Loucy (cell line): ENCODE measurements around the gene NEURL4.

Experiments
- EZH2phosphoT487 ChIP-seq: fragments of 200-600 bp; IDR thresholded peaks from 2 replicates; pipeline ENCODE4 v1.6.1; 2018; ENCODE audit warnings: antibody characterized with exemption, mild to moderate bottlenecking, moderate library complexity, borderline replicate concordance
- TF ChIP-seq, protein P1 (sequence below): fragments of 200-600 bp; sonication (generic); conservative IDR thresholded peaks from 2 replicates; pipeline ENCODE4 v1.5.1; 2014; ENCODE audit warnings: mild to moderate bottlenecking, antibody characterized with exemption, low read length

GRCh38 chr17:7334938-7335538 is 5.9 kb upstream of the NEURL4 start:
- TF ChIP-seq, protein P1, sequence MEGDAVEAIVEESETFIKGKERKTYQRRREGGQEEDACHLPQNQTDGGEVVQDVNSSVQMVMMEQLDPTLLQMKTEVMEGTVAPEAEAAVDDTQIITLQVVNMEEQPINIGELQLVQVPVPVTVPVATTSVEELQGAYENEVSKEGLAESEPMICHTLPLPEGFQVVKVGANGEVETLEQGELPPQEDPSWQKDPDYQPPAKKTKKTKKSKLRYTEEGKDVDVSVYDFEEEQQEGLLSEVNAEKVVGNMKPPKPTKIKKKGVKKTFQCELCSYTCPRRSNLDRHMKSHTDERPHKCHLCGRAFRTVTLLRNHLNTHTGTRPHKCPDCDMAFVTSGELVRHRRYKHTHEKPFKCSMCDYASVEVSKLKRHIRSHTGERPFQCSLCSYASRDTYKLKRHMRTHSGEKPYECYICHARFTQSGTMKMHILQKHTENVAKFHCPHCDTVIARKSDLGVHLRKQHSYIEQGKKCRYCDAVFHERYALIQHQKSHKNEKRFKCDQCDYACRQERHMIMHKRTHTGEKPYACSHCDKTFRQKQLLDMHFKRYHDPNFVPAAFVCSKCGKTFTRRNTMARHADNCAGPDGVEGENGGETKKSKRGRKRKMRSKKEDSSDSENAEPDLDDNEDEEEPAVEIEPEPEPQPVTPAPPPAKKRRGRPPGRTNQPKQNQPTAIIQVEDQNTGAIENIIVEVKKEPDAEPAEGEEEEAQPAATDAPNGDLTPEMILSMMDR = no peak
- no peak for TF ChIP-seq EZH2phosphoT487
